VCaP (cell line): Measurements from ENCODE around the gene ACOX1.
A peak's percentile ranks its signal among the peaks of the same experiment; 100 is the strongest.

Source experiments
- H3K27ac ChIP-seq: fragments of 450-650 bp; 2 replicates; pipeline ENCODE4 v1.5.1; 2017
- CTCF ChIP-seq: fragments of 450-650 bp; conservative IDR thresholded peaks from 2 replicates; pipeline ENCODE4 v1.5.1; 2017; ENCODE audit warnings: mild to moderate bottlenecking, moderate library complexity

ACOX1 gene

GRCh38 chr17:75940727-75941441 lies 38.1 kb downstream of the ACOX1 start, which contains the start of gene FBF1:
TSS of gene FBF1 (minus strand) at chr17:75941042. CDS start at chr17:75938149, 2,893 bp downstream.
- TF ChIP-seq CTCF = 0 out of 2 replicates have a peak, but pooled peaks have one; percentile 13
- H3K27ac ChIP-seq = peak within 1 kb of the TSS; percentile 77

- H3K27ac ChIP-seq = no peak overlapping the region
- TF ChIP-seq CTCF = no peak
Observed at GRCh38 chr17:75937652-75938051, 41.3 kb downstream of the ACOX1 start.

- TF ChIP-seq CTCF = no peak
- no peak overlapping the region for H3K27ac ChIP-seq
Observed at GRCh38 chr17:75933808-75934207, 45.2 kb downstream of the ACOX1 start.

- TF ChIP-seq CTCF = no peak
- no peak overlapping the region for H3K27ac ChIP-seq
Observed at GRCh38 chr17:75932852-75933251, 46.1 kb downstream of the ACOX1 start.

GRCh38 chr17:75931062-75931461 lies 47.9 kb downstream of the ACOX1 start:
- no peak overlapping the region for H3K27ac ChIP-seq
- no peak for TF ChIP-seq CTCF

GRCh38 chr17:75927286-75927922 lies 51.6 kb downstream of the ACOX1 start:
- peak; percentile 34 for TF ChIP-seq CTCF
- H3K27ac ChIP-seq = no peak overlapping the region

GRCh38 chr17:75926456-75926855 lies 52.5 kb downstream of the ACOX1 start:
- TF ChIP-seq CTCF = no peak
- H3K27ac ChIP-seq = no peak overlapping the region
